Measurements from ENCODE around the gene C7.

Gene C7

DNA sequence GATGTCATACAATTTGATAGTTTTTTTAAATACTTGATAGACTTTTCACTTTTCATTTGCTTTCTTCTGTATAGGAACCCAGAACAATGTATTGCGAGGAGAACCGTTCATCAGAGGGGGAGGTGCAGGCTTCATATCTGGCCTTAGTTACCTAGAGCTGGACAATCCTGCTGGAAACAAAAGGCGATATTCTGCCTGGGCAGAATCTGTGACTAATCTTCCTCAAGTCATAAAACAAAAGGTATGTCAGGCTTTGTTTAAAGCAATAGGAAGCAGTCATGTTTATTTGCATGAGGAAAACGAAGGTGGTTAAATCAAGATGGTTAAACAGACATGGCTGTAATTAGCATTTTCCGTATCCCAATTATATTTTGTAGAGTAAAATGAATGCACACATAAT, 46.0 kb downstream of the C7 start:
- Mint-ChIP-seq H3K4me1 (no peaks in the 10 kb centered on the region), H3K27me3 (no peaks in the 10 kb centered on the region), H3K36me3 (no peaks in the 10 kb centered on the region), H3K9me3 (peaks cover 1 to 8% of the 10 kb centered on the region in 2 donors), H3K4me3 (no peak overlapping the region), H3K27ac (no peak overlapping the region)
- DNase-seq (no peak), ATAC-seq (replicated peaks) (no peak)

DNA sequence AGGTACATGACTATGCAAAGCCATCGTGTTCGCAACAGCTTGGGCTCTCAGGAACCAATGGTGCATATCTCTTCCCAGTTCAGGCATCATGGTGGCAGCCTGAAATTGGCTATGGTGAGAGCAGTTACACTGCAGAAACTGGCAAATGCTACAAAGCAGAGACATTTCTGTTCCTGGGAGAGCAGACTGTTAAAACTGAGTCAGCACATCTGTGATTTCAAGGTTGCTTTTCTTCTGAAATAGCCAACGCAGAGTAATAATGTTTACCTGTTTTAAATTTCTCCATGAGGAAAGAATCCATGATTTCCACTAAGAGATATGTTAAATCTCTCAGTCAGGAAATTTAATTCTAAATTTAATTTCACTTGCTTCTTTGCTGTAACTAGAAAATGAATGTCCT, 47.8 kb downstream of the C7 start:
- H3K27me3 Mint-ChIP-seq, result no peaks in the 10 kb centered on the region
- peaks cover 1 to 8% of the 10 kb centered on the region in 2 donors for H3K9me3 Mint-ChIP-seq
- H3K36me3 Mint-ChIP-seq, result no peaks in the 10 kb centered on the region
- no peak overlapping the region for H3K27ac Mint-ChIP-seq
- H3K4me3 Mint-ChIP-seq, result no peak overlapping the region
- no peaks in the 10 kb centered on the region for H3K4me1 Mint-ChIP-seq
- DNase-seq (no peak), ATAC-seq (replicated peaks) (no peak)

DNA sequence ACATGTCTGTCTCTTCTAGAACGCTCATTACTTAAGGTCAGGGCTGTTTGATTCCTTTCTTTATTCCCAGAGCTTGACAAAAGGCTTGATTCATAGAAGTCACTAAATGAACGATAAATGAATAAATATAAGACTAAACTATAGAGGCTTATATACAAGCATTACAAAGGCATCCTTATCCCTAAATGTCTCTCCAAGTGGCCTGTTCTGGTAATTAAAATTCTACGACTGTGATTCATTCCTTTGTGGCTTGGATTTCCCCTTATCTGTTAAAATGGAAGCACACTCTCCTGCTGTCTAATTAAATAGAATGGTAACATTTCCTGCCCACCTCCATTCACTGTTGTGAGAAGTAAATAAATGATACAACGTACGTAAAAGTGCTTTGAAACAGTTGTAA, 49.5 kb downstream of the C7 start:
- Mint-ChIP-seq H3K4me1 (no peaks in the 10 kb centered on the region), H3K9me3 (peaks cover 3 to 8% of the 10 kb centered on the region in 2 donors), H3K27me3 (no peaks in the 10 kb centered on the region), H3K36me3 (no peaks in the 10 kb centered on the region), H3K4me3 (no peak overlapping the region), H3K27ac (no peak overlapping the region)
- ATAC-seq (replicated peaks) (no peak), DNase-seq (no peak)

DNA sequence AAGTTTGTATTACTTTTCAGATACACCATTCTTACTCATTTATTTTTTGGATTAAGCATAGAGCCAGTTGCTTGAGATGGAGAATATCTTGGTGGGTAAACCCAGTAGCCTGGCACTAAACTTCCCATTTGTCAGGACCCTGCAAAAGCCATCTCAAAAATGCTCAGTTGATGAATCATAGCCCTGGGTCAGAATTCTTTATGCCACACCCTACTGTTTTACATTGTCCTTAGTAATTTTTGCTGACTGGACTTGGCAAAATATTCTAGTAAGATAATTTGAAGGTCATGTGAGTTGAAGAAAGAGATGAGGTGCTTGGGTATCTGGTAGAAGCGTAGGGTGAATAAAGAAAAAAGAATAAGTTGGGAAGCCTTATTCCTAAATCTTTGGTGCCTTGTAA, 50.7 kb downstream of the C7 start:
- Mint-ChIP-seq H3K4me3 (no peak overlapping the region), H3K27ac (no peak overlapping the region), H3K4me1 (no peaks in the 10 kb centered on the region), H3K9me3 (peaks cover 3 to 8% of the 10 kb centered on the region in 2 donors), H3K36me3 (no peaks in the 10 kb centered on the region), H3K27me3 (no peaks in the 10 kb centered on the region)
- ATAC-seq (replicated peaks) (no peak), DNase-seq (no peak)

DNA sequence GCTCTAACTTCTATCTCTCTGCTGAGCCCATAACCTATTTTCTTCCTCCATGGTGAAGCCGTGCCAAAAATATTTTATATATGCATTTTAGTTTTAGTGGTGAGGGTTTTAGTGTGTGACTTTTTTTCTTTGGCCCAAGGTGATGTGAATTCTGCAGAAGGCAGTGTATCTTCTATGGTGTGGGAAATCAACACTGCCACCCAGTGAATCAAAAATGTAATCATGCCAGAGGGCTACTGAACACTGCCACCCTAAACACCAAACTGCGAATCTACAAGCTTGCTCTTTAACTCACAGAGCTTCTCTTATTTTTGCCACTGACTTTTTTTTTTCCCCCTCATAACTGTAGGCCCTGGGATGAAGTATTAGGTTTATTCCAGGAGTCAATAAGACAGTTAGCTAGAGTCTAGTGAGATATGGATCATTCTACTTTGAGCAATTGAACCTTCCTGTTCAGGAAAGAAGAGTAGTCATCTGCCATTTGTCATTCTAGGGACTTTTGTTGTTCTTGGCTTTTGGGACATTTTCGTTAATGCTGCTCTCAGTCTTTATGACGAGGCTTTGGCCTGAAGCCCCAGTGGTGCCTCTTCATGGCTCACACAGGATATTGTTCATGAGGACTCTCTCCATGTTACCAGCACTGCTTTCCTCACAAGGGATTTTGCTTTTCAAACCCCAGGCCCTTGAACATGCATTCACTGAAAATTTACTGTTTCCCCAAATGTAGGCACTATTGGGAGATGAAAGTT, 53.1 kb downstream of the C7 start:
- no peak overlapping the region for H3K27ac Mint-ChIP-seq
- ATAC-seq (replicated peaks) (no peak), DNase-seq (no peak)
- no peaks in the 10 kb centered on the region for H3K27me3 Mint-ChIP-seq
- H3K9me3 Mint-ChIP-seq, result peaks cover 3 to 8% of the 10 kb centered on the region in 2 donors
- no peaks in the 10 kb centered on the region for H3K36me3 Mint-ChIP-seq
- no peak overlapping the region for H3K4me3 Mint-ChIP-seq
- H3K4me1 Mint-ChIP-seq, result no peaks in the 10 kb centered on the region

DNA sequence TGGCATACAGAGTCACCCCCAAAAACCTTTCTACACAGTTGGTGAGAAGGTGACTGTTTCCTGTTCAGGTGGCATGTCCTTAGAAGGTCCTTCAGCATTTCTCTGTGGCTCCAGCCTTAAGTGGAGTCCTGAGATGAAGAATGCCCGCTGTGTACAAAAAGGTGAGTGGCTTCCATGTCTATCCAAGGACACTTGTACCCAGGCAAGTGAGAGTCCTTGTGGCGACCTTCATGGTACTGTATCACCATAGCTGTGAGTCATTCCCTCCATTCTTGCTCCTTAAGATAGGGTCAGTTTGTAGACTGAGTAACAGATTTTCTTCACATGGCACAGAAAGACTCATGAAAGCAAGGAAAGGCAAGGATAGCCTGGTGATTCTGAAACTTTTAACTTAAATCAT, 63.1 kb downstream of the C7 start:
- DNase-seq, result no peak
- Mint-ChIP-seq H3K4me3 (no peak overlapping the region), H3K27ac (no peak overlapping the region), H3K4me1 (no peaks in the 10 kb centered on the region), H3K27me3 (no peaks in the 10 kb centered on the region), H3K9me3 (no peaks in the 10 kb centered on the region), H3K36me3 (no peaks in the 10 kb centered on the region)
- no peak for ATAC-seq (replicated peaks)

DNA sequence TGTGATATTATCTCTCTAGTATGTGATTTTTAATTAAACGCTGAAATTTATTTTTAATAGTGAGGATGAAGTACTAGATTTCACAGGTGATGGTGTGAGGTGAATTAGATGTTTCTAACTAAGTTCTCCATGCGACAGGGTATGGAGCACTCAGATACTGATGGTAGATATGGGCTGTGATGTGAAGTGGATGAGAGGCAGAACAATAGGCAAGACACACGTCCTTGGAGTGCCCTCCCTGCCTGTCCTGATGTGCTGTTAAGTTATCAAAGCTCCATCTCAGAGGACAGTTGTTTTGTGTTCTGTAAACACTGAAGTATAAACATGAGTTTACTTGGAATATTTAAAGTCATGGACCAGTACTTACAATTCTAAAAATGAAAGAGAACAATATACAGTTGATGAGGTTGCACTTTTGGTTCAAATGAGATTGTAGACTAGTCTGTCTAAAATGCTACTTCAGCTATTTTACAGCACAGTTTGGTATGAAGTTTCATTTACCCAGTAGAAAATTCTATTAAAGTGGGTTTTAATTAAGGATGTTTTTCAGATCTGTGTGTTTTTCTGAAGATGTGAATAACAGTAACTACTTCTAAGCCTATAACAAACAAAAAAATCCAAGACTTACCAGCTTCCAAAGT, 64.2 kb downstream of the C7 start:
- H3K27me3 Mint-ChIP-seq, result no peaks in the 10 kb centered on the region
- no peak overlapping the region for H3K4me3 Mint-ChIP-seq
- no peaks in the 10 kb centered on the region for H3K9me3 Mint-ChIP-seq
- no peaks in the 10 kb centered on the region for H3K4me1 Mint-ChIP-seq
- ATAC-seq (replicated peaks), result no peak
- H3K27ac Mint-ChIP-seq, result no peak overlapping the region
- no peaks in the 10 kb centered on the region for H3K36me3 Mint-ChIP-seq
- no peak for DNase-seq

DNA sequence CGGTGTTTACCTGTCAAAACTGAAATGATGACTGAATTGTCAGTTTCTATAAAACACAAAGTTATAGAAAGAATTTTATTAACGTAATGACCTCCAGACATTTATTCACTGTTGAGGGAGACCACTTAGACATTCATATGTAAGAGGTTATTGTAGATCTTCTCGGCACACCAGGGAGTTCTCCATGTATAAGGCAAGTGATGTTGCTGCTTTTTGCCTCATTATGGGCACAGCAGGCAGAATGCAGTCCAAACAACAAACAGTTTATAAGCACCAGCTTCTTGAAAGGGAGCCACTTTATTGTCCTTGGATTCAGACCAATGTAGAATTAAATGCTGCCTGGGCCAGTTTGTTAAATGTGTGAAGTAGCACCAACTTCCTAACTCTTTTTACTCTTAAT, 66.7 kb downstream of the C7 start:
- H3K36me3 Mint-ChIP-seq, result no peaks in the 10 kb centered on the region
- no peaks in the 10 kb centered on the region for H3K4me1 Mint-ChIP-seq
- H3K9me3 Mint-ChIP-seq, result no peaks in the 10 kb centered on the region
- no peaks in the 10 kb centered on the region for H3K27me3 Mint-ChIP-seq
- ATAC-seq (replicated peaks) (no peak), DNase-seq (no peak)
- no peak overlapping the region for H3K27ac Mint-ChIP-seq
- no peak overlapping the region for H3K4me3 Mint-ChIP-seq

DNA sequence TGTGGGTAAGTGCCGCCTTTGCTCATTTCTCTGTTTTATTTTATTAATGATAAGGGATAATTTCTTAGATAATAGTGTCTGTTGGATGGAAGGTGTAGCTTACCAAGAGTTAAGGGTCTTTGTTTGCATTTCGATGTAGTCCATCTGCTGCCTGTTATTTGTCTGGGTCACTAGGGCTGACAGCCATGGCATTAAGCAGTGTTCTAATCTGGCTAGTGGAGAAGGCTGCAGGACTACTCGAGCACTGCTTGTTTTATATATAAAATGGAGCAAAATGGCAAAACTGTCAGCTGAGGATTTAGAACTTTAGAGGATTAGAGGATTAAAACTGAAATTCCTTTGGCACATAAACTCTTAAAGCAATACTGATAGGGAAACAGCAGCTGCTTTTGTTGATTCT, 67.5 kb downstream of the C7 start:
- Mint-ChIP-seq H3K4me1 (no peaks in the 10 kb centered on the region), H3K9me3 (no peaks in the 10 kb centered on the region), H3K27ac (no peak overlapping the region), H3K36me3 (no peaks in the 10 kb centered on the region), H3K4me3 (no peak overlapping the region), H3K27me3 (no peaks in the 10 kb centered on the region)
- no peak for ATAC-seq (replicated peaks)
- DNase-seq, result no peak

DNA sequence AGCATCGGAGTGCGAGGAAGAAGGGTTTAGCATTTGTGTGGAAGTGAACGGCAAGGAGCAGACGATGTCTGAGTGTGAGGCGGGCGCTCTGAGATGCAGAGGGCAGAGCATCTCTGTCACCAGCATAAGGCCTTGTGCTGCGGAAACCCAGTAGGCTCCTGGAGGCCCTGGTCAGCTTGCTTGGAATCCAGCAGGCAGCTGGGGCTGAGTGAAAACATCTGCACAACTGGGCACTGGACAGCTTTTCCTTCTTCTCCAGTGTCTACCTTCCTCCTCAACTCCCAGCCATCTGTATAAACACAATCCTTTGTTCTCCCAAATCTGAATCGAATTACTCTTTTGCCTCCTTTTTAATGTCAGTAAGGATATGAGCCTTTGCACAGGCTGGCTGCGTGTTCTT, 72.1 kb downstream of the C7 start:
- no peak overlapping the region for H3K27ac Mint-ChIP-seq
- H3K4me3 Mint-ChIP-seq, result no peak overlapping the region
- no peak for ATAC-seq (replicated peaks)
- peaks cover 0 to 1% of the 10 kb centered on the region in 2 donors for H3K9me3 Mint-ChIP-seq
- no peak for DNase-seq
- H3K27me3 Mint-ChIP-seq, result no peaks in the 10 kb centered on the region
- no peaks in the 10 kb centered on the region for H3K4me1 Mint-ChIP-seq
- no peaks in the 10 kb centered on the region for H3K36me3 Mint-ChIP-seq

DNA sequence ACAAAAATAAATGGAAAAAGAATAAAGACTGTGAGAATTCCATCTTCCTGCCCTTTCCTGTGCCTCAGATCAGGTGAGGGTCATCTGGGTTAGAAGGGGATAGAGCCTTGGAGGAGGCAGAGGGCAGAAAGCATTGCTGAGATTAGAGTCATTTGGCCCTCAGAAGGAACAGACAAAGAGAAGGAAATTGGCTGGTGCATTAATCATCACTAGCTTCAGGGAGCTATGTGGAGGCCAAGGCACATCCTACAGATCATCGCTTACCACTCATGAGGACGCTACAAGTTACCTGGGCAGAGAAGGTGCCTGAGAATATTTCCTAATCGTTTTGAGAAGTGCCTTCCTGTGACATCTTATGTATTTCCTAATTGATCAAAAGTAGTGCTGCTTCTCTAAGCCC, 74.5 kb downstream of the C7 start:
- Mint-ChIP-seq H3K27ac (no peak overlapping the region), H3K9me3 (peaks cover 5 to 7% of the 10 kb centered on the region in 2 donors), H3K36me3 (no peaks in the 10 kb centered on the region), H3K27me3 (no peaks in the 10 kb centered on the region), H3K4me3 (no peak overlapping the region), H3K4me1 (no peaks in the 10 kb centered on the region)
- no peak for DNase-seq
- no peak for ATAC-seq (replicated peaks)

DNA sequence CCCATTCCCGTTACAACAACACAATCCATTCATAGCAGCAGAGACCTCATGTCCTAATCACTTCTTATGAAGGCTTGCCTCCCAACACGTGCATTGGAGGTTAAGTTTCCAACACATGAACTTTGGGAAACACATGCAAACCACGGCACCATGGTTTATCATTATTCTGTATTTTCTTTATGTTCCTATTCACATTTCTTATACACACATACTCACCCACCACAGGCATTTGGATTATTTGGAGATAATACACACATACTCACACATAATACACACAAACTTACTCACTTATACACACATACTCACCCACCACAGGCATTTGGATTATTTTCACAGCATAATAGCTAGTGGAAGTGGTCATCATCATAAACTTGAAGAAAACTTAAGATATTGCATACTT, 75.6 kb downstream of the C7 start:
- no peaks in the 10 kb centered on the region for H3K27me3 Mint-ChIP-seq
- no peak overlapping the region for H3K27ac Mint-ChIP-seq
- H3K36me3 Mint-ChIP-seq, result no peaks in the 10 kb centered on the region
- DNase-seq (no peak), ATAC-seq (replicated peaks) (no peak)
- H3K9me3 Mint-ChIP-seq, result peaks cover 5 to 7% of the 10 kb centered on the region in 2 donors
- no peak overlapping the region for H3K4me3 Mint-ChIP-seq
- H3K4me1 Mint-ChIP-seq, result no peaks in the 10 kb centered on the region

DNA sequence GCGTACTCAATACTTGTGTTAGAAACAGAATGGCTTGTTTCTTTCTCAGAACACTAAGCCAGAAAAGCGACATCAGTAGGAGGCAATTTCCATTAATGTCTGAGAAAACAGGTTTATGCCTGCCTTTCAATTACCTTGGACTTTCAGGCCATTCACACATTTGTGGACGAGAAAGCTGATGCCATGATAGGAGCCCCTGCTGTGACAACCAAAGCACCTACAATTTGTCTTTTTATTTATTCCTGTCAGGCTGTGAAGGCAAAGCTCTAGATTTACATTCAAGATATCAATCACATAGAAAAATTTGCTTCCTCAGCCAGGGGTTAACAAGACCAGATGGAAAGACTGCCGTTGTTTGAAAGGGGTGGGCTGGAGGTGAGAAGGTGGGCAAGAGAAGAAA, 76.2 kb downstream of the C7 start:
- H3K27me3 Mint-ChIP-seq, result no peaks in the 10 kb centered on the region
- no peak overlapping the region for H3K27ac Mint-ChIP-seq
- no peak overlapping the region for H3K4me3 Mint-ChIP-seq
- no peak for DNase-seq
- peaks cover 5 to 7% of the 10 kb centered on the region in 2 donors for H3K9me3 Mint-ChIP-seq
- no peaks in the 10 kb centered on the region for H3K36me3 Mint-ChIP-seq
- ATAC-seq (replicated peaks), result no peak
- no peaks in the 10 kb centered on the region for H3K4me1 Mint-ChIP-seq

DNA sequence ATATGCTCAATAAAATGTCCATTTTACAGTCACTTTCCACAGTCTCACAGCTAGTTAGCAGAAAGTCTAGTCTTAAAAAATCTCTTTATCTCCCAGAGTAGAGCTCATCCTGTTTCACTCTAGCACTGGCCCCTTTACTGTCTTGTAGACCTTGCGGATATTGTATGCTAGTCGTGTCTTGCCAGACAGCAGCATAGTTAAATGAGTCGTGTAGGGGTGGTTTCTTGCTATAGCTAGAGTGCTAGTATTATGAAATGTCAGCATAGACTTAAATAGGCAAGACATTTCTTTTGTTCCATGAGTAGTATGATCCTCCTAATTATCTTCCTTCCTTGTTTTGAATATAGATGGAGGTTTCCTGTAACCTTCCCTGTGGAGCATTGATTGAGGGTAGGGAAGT, 77.4 kb downstream of the C7 start:
- Mint-ChIP-seq H3K27ac (no peak overlapping the region), H3K9me3 (peaks cover 5 to 7% of the 10 kb centered on the region in 2 donors), H3K36me3 (no peaks in the 10 kb centered on the region), H3K4me3 (no peak overlapping the region), H3K27me3 (no peaks in the 10 kb centered on the region), H3K4me1 (no peaks in the 10 kb centered on the region)
- no peak for DNase-seq
- no peak for ATAC-seq (replicated peaks)

DNA sequence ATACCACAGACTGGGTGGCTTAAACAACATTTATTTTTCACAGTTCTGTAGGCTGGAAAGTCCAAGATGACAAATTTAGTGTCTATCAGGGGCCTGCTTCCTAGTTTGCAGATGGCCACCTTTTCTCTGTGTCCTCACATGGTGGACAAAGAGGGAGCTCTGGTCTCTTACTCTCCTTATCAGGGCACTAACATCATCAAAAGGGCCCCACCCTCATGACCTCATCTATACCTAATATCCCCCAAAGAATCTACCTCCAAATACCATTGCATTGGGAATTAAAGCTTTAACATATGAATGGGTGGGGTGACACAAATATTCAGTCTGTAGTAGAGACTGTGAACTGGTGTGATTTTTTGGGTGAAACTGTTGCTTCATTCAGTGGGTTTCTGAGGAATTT, 78.1 kb downstream of the C7 start:
- no peak for ATAC-seq (replicated peaks)
- Mint-ChIP-seq H3K27ac (no peak overlapping the region), H3K4me3 (no peak overlapping the region), H3K9me3 (peaks cover 5 to 7% of the 10 kb centered on the region in 2 donors), H3K27me3 (no peaks in the 10 kb centered on the region), H3K4me1 (no peaks in the 10 kb centered on the region), H3K36me3 (no peaks in the 10 kb centered on the region)
- no peak for DNase-seq
